GM19397 (cell line): ENCODE measurements around the gene KIF26B.
"Not testable (repeated sequence)": the region's sequence is repeated elsewhere in the genome, so short reads cannot be mapped to it uniquely, and the experiment has no call there.

ENCODE experiments used
- ATAC-seq: cut with Tn5 transposase; IDR thresholded peaks from one replicate; pipeline ENCODE4 v1.9.1; 2021; ENCODE audit warnings: mild to moderate bottlenecking, moderate library complexity; ENCODE audit not compliant: unreplicated experiment

KIF26B gene

DNA sequence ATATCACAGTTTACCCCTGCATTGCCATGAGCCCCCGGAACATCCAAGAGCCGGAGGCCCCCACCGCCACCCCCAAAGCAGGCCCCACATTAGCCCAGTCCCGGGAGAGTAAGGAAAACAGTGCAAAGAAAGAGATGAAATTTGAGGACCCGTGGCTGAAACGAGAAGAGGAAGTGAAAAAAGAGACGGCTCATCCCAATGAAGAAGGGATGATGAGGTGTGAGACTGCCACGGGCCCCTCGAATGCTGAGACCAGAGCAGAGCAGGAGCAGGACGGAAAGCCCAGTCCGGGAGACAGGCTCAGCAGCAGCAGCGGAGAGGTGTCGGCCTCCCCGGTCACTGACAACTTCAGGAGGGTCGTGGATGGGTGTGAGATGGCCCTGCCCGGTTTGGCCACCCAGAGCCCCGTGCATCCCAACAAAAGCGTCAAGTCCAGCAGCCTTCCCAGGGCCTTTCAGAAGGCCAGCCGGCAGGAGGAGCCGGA, 532.4 kb downstream of the KIF26B start:
- no peak for ATAC-seq

DNA sequence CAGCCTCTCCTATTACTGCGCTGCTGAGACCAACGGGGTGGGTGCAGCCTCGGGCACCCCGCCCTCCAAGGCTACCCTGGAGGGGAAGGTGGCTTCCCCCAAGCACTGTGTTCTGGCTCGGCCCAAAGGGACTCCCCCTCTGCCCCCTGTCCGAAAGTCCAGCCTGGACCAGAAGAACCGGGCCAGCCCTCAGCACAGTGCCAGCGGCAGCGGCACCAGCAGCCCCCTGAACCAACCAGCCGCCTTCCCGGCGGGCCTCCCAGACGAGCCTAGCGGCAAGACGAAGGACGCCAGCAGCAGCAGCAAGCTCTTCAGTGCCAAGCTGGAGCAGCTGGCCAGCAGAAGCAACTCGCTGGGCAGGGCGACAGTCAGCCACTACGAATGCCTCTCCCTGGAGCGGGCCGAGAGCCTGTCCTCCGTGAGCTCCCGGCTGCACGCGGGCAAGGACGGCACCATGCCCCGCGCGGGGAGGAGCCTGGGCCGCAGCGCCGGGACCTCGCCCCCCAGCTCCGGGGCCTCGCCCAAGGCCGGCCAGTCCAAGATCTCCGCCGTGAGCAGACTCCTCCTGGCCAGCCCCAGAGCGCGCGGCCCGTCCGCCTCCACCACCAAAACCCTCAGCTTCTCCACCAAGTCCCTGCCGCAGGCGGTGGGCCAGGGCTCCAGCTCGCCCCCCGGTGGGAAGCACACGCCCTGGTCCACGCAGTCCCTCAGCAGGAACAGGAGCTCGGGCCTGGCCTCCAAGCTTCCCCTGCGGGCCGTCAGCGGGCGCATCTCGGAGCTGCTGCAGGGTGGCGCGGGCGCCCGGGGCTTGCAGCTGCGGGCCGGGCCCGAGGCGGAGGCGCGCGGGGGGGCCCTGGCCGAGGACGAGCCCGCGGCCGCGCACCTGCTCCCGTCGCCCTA, 533.1 kb downstream of the KIF26B start:
- ATAC-seq: no peak

DNA sequence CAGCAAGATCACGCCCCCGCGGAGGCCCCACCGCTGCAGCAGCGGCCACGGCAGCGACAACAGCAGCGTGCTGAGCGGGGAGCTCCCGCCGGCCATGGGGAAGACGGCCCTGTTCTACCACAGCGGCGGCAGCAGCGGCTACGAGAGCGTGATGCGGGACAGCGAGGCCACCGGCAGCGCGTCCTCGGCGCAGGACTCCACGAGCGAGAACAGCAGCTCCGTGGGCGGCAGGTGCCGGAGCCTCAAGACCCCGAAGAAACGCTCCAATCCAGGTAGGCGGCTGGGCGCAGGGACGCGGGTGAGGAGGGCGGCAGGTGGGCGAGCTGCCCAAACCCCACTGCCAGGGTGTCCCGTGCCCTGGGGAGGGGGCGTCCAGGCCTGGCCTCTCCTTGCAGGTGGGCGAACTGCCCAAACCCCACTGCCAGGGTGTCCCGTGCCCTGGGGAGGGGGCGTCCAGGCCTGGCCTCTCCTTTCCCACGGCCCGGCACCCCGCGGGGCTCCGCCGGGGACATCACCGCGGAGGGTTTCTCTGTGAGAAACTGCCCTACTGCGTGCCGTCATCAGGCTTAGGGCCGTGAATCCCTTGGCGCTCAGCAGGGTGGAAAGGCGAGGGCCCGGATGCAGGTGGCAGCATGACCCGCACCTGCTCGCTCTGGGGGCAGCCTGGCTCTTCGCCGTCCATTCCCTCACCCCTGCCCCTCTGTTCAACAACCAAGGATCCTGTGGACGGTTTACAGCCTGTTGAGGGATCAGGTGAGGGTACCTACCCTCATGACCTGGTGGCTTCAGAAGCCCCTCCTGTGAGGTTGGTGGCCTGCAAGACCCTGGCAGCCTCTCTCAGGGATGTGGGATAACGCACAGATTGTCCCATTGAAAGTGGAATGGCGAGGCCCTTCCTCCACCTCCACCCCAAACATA, 534.0 kb downstream of the KIF26B start:
- no peak for ATAC-seq

DNA sequence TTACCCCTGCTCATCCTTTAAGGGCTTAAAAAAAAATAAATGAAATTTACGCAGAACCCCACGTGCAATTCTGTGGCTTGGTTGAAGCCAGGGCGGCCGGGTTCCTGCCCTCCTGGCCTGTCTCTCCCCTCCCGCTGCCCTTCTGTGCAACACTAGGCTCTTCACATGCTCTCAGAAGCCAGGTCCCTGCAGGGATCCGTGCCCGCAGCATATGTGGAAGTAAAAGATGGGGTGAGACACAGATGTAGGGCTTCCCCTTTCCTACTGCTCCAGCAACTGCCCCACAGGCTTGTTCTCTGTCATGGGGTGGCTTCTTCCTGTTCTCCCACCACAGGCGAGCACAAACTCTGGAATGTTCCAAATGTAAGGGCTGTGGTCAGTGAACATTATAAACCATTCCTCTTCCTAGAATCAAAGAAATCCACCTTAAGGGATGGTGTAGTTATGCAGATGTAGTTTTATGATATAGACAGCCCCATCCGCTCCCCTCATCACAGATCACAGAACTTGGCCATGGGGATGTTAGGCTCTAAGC, 535.4 kb downstream of the KIF26B start:
- ATAC-seq: no peak

DNA sequence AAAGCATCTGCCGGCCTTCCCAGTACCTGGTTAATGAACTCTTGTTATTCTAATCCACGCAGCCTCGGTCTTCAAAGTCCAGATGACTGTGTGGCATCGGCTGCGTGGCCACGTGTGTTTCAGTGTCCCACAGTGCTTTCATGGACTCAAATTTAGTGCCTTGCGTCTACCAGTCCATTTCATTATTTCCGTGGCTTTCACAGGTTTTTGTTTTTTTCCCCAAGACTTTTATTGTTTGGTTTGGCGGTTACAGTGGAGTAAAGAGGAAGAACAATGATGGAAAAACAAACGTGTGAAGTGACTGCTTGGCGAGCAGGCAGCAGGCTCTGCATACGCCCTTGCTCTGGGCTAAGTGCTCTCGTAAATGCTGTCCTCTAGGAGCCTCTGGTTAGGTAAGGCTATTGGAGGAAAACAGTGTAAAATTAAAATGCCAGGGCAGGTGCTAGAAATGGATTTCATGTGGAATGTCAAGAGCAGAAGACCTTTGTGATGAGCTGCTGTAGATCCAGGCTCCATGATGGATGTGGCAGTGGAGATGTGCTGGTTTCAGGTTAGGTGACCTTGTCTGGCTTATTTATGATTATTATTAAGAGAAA, 536.3 kb downstream of the KIF26B start:
- no peak for ATAC-seq

DNA sequence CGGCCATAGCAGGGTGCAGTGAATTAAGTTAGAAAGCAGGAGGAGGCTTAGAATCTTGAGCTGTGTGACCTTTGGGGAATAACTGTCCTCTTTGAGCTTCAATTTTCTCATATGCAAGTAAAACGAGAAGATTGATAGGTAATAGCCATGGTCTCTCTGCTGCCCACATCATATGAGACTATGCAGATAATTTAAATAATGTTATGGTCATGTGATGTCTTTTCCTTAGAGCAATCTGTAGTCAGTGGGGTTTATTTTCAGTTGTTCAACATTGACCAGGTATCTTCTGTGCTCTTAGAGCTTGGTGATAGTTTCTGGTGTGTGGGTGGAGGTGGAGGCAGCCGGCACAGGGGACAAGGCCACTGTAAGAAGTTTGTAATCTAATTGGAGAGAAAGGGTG, 537.1 kb downstream of the KIF26B start:
- ATAC-seq: no peak

DNA sequence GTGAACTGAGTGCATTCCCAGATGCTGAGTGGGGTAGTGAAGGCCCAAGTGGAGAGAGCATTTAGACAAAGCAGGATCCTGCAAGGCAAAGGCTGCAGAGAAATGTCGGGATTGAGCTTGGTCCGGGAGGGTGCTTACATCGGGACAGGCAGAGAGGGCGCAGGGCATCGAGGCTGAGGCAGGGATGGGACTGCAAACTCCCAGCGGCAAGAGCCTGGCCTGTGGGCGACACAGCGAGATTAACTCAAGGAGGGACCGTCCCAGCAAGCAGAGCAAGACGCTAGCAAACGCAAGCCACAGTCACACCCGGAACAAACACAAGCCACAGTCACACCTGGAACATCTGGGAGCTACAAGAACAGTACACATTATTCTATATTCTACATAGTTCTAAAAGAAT, 537.5 kb downstream of the KIF26B start:
- ATAC-seq: no peak

DNA sequence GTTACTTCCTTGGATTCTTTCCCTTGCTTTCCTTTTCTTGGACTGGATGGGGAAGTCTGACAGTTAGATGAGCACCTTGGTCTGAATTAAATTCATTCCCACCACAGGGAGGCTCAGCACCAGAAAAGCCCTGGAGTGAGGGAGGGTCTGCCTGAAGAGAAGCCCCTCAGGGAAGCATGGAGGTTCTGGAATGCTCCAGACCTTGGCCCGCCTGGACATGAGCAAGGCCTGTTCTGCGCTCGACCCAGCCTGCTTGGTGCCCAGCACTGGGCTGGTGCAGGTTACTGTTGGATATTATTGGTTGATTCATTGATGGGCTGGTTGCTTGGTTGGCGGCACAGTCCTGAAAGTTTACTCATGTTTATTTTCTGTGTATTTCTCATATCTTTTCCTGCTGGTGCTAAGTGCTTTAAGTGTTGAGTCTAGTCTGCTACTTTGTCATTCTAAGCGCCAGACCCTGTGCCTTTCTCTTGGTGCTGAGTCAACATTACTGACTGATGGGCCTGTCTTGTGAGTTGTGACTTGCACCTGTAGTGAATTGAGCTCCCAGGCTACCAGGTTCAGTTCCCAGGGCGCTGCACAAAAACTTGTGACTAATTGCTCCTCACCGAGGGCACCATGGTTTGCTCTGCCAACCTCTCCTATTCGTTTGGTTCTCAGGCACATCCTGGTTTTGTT, 538.5 kb downstream of the KIF26B start:
- no peak for ATAC-seq

DNA sequence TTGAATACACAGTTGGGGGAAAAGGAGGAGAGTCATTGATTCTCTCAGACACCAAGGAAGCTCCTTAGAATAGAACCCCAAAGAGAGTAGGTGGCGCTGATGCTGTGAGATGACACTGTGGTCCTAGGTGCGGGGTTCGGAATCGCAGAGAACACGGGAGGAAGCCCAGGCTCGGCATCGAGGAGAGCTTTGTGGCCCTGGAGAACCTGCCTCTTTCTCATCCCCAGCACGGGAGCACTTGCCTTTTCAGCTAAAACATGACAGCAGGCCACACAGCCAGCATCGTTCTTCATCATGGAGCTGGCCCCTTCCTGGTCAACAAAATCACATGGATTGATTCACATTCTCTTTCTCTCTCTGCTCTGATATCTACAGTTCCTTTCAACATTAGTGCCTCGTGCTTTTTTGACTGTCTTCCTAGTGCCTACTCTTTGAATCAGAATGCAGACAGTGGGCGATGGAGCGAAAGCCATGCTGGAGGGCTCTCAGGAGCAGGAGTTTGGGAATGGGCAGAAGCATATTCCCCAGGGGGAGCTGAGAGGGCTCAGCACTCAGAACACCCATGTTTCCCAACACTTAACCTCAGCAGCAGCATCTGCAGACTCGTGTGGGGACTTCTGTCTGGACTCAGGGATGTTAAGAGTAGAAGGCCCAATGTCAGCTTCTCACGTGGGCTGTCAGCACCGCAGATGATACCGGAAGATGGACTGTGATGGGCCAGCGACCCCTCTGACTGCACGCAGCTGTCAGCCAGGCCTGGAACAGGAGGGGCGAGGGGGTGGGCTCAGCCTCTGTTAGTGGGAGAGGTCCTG, 539.4 kb downstream of the KIF26B start:
- ATAC-seq: no peak

DNA sequence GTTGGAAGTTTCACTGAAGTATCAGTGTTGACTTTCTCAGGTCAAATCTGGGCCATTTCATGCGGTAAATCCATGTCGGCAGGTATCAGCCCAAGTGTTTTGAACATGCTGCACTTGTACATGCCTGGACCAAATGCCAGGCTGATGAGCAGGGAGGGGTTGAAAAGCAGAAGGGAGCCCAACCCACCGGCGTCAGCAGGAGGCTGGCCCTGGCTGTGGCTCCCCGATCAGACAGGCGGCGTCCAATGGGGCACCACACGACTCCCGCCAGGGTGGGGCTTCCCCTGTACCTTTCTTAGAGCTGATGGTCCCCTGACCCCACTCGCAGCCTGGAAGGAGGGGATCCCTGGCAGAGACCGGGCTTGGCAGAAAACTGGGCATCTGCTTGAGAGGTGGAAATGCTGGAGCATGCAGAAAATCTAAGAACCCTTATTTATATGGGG, 540.0 kb downstream of the KIF26B start:
- ATAC-seq: no peak

DNA sequence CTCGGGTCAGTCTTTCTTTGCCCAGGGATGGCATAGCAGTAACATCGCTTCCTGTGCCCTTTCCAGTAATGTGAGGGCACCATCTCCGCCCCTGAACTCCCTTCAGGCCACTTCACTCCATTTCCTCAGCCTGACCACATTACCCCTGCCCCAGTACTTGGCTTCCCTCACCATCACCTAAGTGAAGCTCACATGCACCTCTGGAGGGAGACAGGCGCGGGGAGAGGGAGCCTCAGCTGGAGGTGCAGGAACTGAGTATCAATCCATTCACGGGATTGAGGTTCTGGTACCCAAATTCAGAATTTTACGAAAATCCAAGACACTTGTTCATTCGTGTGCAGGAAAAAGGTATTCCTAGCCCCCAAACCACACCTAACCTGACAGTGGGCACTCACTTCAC, 540.4 kb downstream of the KIF26B start:
- no peak for ATAC-seq

DNA sequence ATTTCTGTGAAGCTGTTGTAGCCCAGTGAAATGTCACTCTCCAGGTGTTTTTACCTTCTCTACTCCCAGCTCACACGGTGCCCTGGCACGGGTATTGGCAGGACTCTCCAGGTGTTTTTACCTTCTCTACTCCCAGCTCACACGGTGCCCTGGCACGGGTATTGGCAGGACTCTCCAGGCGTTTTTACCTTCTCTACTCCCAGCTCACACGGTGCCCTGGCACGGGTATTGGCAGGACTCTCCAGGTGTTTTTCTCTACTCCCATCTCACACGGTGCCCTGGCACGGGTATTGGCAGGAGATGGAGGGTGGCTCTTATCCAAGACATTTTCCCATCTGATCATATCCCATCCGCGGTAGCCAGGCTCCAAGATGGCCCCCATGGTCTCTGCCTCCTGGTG, 540.9 kb downstream of the KIF26B start:
- not testable (repeated sequence) for ATAC-seq

DNA sequence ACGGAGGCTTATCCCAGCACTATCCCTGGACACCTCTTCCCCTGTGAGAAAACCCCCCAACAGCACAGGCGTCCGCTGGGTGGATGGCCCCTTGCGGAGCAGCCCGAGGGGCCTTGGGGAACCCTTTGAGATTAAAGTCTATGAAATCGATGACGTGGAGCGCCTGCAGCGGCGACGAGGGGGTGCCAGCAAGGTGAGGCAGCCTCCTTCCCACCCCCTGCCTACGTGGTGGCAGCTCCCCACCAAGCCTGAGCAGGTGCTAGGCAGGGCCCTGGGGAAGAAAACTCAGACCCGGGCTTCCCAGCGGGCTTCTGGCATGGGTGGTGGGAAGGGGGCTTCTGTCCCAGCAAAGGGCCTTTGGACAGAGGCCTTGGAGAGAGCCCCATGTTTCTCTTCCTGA, 543.3 kb downstream of the KIF26B start:
- no peak for ATAC-seq

DNA sequence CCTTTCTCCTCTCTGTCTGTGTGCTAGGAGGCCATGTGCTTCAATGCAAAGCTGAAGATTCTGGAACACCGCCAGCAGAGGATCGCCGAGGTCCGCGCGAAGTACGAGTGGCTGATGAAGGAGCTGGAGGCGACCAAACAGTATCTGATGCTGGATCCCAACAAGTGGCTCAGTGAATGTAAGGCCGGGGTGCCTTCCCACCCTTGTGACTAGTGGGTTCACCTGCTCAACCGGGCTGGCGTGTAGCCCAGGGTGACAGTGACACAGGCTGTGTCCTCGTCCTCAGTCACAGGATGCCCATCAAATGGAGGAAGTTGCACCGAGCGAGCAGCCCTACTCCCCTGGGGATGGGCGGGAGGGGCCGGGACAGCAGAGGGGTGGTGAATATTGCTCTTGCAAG, 544.1 kb downstream of the KIF26B start:
- ATAC-seq: no peak

DNA sequence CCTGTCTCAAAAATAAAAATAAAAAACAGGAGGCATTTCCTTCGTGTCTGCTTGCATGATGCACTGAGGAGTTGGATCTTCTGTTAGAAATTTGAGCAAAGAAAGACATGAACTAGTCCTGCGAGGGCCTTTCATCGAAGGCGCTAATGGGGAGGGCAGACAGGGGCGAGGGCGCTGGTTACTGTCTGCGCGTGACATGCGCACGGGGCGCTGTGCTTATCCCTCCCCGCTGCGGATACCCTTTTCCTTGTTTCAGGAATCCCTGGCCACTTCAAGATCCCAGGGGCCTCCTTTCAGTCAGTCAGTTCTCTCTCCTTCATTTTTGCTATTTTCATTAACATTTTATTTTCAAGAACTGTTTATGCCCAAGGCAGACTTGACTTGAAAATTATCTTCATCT, 545.8 kb downstream of the KIF26B start:
- ATAC-seq: no peak

DNA sequence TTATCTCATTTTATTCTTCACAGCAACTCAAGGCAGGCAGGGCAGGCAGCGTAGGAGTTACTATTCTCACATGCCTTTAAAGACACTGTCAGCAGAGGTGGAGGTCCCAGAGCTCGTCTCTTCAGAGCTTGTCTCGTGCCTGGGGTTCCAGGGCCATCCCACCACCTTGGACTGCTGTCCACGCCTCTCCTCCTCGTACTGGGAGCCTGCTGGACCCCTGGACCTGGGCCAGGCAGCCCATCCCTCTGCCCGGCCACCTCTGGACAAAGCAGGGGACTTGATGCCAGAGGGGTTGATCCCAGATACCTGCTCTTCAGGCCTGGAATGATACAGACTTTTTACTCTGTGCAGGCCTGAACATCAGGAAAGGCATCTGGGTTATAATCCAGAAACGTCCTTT, 546.8 kb downstream of the KIF26B start:
- no peak for ATAC-seq

DNA sequence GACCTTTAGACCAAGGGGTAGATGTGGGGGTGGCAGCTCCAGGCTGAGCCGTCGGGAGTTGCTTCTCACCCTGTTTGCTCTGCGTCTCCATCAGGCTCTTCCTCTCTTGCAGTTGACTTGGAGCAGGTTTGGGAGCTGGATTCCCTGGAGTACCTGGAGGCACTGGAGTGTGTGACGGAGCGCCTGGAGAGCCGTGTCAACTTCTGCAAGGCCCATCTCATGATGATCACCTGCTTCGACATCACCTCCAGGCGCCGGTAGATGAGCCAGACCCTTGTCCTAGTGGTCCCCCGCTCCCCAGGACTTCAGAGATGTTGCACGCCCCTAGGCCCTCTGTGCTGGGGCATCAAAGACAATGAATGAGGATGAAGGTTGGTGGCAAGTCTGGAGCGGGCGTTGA, 547.6 kb downstream of the KIF26B start:
- ATAC-seq: no peak

DNA sequence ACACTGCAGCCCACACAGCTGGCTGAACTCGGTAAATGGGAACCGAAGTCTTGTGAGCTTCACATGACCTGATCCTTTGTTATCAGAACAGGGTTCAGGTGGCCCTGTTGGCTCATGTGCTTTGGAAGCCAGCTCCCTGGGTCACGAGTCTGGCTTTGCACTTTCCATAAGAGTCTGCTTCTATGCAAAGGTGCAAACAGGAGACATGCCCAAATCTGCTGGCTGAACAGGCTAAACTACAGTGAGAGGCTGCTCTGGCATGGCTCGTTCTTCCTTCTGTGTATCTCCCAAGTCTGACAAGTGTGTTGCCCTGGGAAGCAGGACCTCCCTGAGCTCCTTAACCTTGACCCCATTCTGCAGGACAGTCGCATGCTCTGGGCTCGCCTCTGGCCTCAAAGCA, 549.6 kb downstream of the KIF26B start:
- no peak for ATAC-seq

DNA sequence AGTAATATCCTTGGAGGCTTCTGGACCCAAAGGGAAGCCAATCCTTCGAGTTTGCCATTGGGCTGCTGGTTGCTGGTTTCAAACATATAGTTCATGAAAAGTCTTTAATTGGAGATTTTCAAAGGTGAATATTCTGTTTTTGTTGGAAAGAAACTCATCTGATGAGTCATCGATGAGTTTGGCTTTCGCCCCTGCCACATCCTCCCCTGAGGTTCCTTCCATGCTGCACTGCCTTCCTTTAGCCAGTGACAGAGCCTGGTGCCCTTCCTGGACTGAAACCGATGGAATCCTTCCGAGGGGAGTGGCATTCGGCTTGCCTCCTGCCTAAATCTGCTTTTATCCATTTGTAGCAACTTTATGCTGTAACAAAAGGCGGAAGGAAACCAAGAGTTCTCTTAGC, 550.0 kb downstream of the KIF26B start:
- no peak for ATAC-seq

DNA sequence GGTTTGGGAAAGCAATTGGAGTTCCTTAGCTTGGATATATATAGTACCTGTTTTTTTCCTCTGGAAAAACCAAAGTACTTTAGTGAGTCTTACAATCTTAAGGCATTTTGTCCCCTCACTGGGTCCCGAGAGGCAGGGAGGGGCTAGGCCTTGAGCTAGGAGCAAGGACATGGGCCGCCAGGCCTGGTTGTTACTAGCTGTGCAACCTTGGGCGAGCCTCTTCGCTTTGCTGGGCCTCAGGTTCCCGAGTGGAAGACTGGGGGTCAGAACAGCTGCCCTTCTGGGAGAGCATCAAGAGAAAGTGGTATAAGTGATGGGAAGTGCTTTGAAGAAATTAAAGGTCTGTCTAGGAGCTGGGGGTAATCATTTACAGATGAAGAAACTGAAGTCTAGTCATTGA, 553.2 kb downstream of the KIF26B start:
- no peak for ATAC-seq
